Psoas muscle (tissue), 8 donors: ENCODE results near the gene PEX1. TPM values are rescaled to one million over a fixed set of nuclear protein-coding genes. Genes with fewer than 3 reads are reported as not detected.

ENCODE experiments used
- ATAC-seq, 4 donors: fragments of 200-7000 bp; cut with Tn5 transposase; one replicate each; pipeline ENCODE4 v1.9.1; 2020; ENCODE audit warnings: moderate library complexity in 3 of 4, mild to moderate bottlenecking in 2 of 4
- DNase-seq, 2 donors: peaks; one replicate each; pipeline ENCODE4 v3.0.0-alpha.2; 2020
- H3K27ac ChIP-seq: fragments of 200-600 bp; one replicate; pipeline ENCODE4 v1.8.0; 2022
- H3K27me3 ChIP-seq, 3 donors: fragments of 200-600 bp in 1 of 3; one replicate each; pipeline versions ENCODE4 v1.6.1 to v1.8.0; 2013 to 2022; ENCODE audit warnings: low read length in 2 of 3, mild to moderate bottlenecking in 2 of 3, moderate library complexity in 1 of 3; ENCODE audit not compliant: insufficient read depth in 3 of 3
- H3K36me3 ChIP-seq, 2 donors: fragments of 200-600 bp in 1 of 2; one replicate each; pipeline versions ENCODE4 v1.6.1 to v1.8.0; 2013 to 2022; ENCODE audit warnings: low read depth in 1 of 2, mild to moderate bottlenecking in 1 of 2, moderate library complexity in 1 of 2; ENCODE audit not compliant: insufficient read depth in 1 of 2
- H3K4me1 ChIP-seq: fragments of 200-600 bp; one replicate; pipeline ENCODE4 v1.8.0; 2022
- H3K4me3 ChIP-seq: fragments of 200-600 bp; one replicate; pipeline ENCODE4 v1.8.0; 2022; ENCODE audit warnings: mild to moderate bottlenecking
- H3K9me3 ChIP-seq: fragments of 200-600 bp; one replicate; pipeline ENCODE4 v1.8.0; 2022
- WGBS, 3 donors: extraction: QIAGEN DNeasy Blood & Tissue Kit; methylation state at CpG; one replicate each; pipeline versions ENCODE4 v1.1.6 to v1.1.7; 2013; 5-methylcytosine and 5-hydroxymethylcytosine counted together
- intact Hi-C, 2 donors: fragments of 100-400 bp; cut with DNase I; formaldehyde crosslinking; loops; one replicate each; pipeline versions ENCODE4 v1.11.0 to v1.14.2; 2022
- long read RNA-seq, 2 donors: library from polyadenylated mRNA; unstranded; transcript quantifications; one replicate each; pipeline ENCODE4 v2.0.0, GENCODE V29; 2021
- polyA plus RNA-seq, 3 donors: library from polyadenylated mRNA; stranded (reverse); fragments of 200-250 nt; gene quantifications; one replicate each; pipeline ENCODE4 v1.2.3, GENCODE V29; 2013
- total RNA-seq, 4 donors: library from RNA; stranded (reverse); fragmentation: NEBNext Ultra II Directional in 2 of 4; extraction: Animal tissue kit (Norgen Biotek cat#: 25700) in 2 of 4; gene quantifications; one replicate each; pipeline versions ENCODE4 v1.2.1 to v1.2.4, GENCODE V29; 2021 to 2023
- TF ChIP-seq, protein P1 (sequence below): fragments of 200-600 bp; IDR thresholded peaks from one replicate; pipeline ENCODE4 v1.8.0; 2022; ENCODE audit warnings: antibody characterized with exemption
- donor health status: healthy with polysubstance abuse.
- donor health status: DM: no; HTN: no; CAD: no; lungs with moderate emphysema.
- donor health status: Bipolar disorder and iron deficiency.
- donor health status: healthy.
- donor health status: DM: yes; HTN: yes; CAD: no.
- donor health status: DM: no; HTN: no; CAD: no.
- donor health status: DM: no; HTN: no; CAD: no.
- donor health status: DM: yes; HTN: yes; CAD: no.

Gene PEX1
- total RNA-seq (10 to 100 TPM; 11.1 to 14.2 (median 11.8) TPM), polyA plus RNA-seq (1 to 10 TPM; 3.9 to 7.5 (median 6.7) TPM)
- long read RNA-seq, donor 1, full-length matches to known transcripts: 14 of 22 reads
- long read RNA-seq, donor 1, partial matches to known transcripts: 5 of 22 reads
- long read RNA-seq, donor 1, other reads (novel, unspliced or antisense): 3 of 22 reads
- long read RNA-seq, donor 2, full-length matches to known transcripts: 23 of 28 reads
- long read RNA-seq, donor 2, partial matches to known transcripts: 1 of 28 reads
- long read RNA-seq, donor 2, other reads (novel, unspliced or antisense): 4 of 28 reads

DNA sequence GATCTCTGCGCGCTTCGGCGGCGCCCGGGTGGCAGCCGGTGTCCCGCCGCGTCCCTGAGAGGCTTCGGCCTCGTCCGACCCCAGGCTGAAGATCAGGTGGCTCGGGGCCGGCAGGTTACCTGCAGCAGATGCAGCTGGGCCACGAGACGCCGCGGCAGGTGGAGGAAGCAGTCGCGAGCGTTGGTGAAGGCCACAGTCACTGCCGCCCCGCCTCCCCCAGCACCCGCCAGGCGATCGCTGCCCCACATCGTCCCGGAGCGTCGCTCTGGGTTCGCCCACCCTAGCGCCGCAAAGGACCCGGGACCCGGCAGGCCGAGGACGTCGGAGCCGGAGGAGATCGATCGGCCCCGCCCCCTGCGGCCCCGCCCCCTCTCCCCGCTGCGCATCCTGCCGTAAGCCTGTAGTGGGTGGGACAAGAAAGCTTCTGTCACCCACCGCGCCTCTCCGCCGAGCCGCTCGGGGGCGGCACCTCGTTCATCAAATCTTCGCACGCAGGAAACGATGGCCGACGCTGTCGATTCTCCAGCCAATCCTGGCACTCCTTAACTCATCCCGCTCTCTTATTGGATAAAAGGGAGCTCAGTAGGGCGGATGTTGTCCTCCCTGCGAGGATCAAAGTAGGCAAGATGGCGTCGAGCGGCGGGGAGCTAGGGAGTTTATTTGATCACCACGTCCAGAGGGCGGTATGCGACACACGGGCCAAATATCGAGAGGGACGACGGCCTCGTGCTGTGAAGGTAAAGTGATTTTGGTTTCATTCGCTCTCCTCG, at the start of gene PEX1, which contains the start of gene RBM48:
Gene PEX1 (minus strand): TSS at position 333 of the 770 bp plus-strand sequence. CDS start 85 bp downstream, at position 248.
Gene RBM48 (plus strand): TSS at position 608 of the 770 bp plus-strand sequence. CDS start 19 bp downstream, at position 627.
- 0% methylated on average over 72 to 79 of the region's 79 CpGs for WGBS, 3 donors
- H3K9me3 ChIP-seq: no peaks in the 10 kb centered on the region
- intact Hi-C loops: loop anchor here in 1 of 2 donors (5.0 kb wide), 1 partner anchor 81 kb away; the partner anchor contains the start of gene GATAD1
- TF ChIP-seq, protein P1, sequence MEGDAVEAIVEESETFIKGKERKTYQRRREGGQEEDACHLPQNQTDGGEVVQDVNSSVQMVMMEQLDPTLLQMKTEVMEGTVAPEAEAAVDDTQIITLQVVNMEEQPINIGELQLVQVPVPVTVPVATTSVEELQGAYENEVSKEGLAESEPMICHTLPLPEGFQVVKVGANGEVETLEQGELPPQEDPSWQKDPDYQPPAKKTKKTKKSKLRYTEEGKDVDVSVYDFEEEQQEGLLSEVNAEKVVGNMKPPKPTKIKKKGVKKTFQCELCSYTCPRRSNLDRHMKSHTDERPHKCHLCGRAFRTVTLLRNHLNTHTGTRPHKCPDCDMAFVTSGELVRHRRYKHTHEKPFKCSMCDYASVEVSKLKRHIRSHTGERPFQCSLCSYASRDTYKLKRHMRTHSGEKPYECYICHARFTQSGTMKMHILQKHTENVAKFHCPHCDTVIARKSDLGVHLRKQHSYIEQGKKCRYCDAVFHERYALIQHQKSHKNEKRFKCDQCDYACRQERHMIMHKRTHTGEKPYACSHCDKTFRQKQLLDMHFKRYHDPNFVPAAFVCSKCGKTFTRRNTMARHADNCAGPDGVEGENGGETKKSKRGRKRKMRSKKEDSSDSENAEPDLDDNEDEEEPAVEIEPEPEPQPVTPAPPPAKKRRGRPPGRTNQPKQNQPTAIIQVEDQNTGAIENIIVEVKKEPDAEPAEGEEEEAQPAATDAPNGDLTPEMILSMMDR: peak; percentile 31
- H3K4me3 ChIP-seq: peak within 1 kb of the TSS; percentile 86
- H3K27me3 ChIP-seq: no peaks in the 10 kb centered on the region
- peak within 1 kb of the TSS; percentile 95 for H3K27ac ChIP-seq
- H3K4me1 ChIP-seq: peaks cover 17% of the 10 kb centered on the region
- peak; percentile 98 to 99 (median 98) for ATAC-seq
- peak; percentile 96 to 98 for DNase-seq
- peaks cover 11 to 37% of the 10 kb centered on the region in 2 donors for H3K36me3 ChIP-seq

DNA sequence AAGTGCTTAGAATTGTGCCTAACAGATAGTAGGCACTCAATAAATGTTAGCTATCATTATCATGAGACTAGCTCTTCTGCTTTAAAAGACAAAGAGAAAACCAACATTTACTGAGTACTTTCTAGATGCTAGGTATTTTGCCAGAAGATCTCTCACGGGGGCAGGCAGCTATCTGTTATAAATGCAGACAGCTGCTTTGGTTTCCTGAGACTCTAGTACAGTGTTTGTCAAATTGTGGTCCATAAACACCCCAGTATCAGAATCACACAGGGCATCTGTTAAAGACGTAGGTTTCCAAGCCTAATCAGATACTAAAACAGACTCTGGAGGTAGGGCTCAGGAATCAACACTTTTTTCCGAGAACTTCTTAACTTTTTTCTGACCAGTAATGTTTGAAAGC, 48.0 kb upstream of the PEX1 start:
- intact Hi-C loops: loop anchor here in 1 of 2 donors (10.0 kb wide), 1 partner anchor 361 kb away; no protein-coding TSS in a partner anchor

DNA sequence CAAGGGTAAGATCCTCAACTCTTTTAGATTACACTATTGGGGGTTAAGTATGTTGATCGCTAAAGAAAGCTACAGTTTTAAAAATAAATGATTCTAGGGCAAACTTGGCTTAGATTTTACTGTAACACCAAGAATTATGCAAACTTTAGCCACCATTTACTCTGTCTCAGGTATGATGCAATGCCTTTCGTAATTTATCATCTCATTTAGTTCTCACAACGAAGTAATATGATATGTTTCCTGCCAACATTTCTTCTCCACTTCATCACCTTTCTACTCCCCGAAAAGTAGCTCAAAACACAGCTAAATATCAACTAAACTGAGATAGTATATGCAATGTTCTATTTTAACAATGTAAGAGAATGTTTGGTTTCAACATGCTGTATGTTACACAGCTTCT, 40.8 kb upstream of the PEX1 start:
- peaks cover 2 to 99% of the 10 kb centered on the region in 2 donors for H3K36me3 ChIP-seq
- DNase-seq (no peak), ATAC-seq (no peak)
- H3K4me1 ChIP-seq: no peaks in the 10 kb centered on the region
- no peak overlapping the region for H3K27ac ChIP-seq
- WGBS, 3 donors: 86 to 96% (median 89%) methylated on average over 4 of the region's 4 CpGs
- H3K27me3 ChIP-seq: no peaks in the 10 kb centered on the region
- intact Hi-C loops: no loop called here
- no peaks in the 10 kb centered on the region for H3K9me3 ChIP-seq
- TF ChIP-seq, protein P1: no peak
- H3K4me3 ChIP-seq: no peak overlapping the region

More for the DNA sequence above, 48.0 kb upstream of the PEX1 start:
- no peaks in the 10 kb centered on the region for H3K9me3 ChIP-seq
- no peak overlapping the region for H3K4me3 ChIP-seq
- WGBS, 3 donors: 78 to 82% (median 80%) methylated on average over 3 of the region's 3 CpGs
- TF ChIP-seq, protein P1: no peak
- DNase-seq (no peak), ATAC-seq (no peak)
- no peak overlapping the region for H3K27ac ChIP-seq
- H3K36me3 ChIP-seq: peaks cover 10 to 96% of the 10 kb centered on the region in 2 donors
- H3K27me3 ChIP-seq: no peaks in the 10 kb centered on the region
- H3K4me1 ChIP-seq: no peaks in the 10 kb centered on the region

DNA sequence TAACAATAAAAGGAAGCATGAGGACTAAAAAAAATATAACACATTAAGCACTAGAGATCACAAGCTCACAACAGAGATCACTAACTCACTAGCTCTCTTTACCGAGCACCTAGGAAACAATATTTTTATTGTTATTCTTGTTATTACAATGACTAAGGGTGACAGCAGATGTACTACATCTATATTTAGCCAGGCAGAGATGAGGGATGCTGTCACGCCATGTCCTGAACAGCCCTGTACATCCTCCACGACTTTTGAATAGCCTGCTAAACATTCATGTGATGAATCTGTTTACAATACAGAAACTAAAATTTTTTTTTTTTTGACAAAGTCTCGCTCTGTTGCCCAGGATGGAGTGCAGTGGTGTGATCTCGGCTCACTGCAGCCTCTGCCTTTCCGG, 39.1 kb upstream of the PEX1 start:
- ATAC-seq (no peak), DNase-seq (no peak)
- H3K4me1 ChIP-seq: no peaks in the 10 kb centered on the region
- no peaks in the 10 kb centered on the region for H3K9me3 ChIP-seq
- no peak overlapping the region for H3K4me3 ChIP-seq
- WGBS, 3 donors: 88 to 93% (median 91%) methylated on average over 6 of the region's 6 CpGs
- H3K27me3 ChIP-seq: no peaks in the 10 kb centered on the region
- TF ChIP-seq, protein P1: no peak
- intact Hi-C loops: no loop called here
- H3K27ac ChIP-seq: no peak overlapping the region
- H3K36me3 ChIP-seq: peaks cover 3 to 99% of the 10 kb centered on the region in 2 donors
